Measurements from ENCODE around the gene GREM1. TPM values are rescaled to one million over a fixed set of nuclear protein-coding genes. Genes with fewer than 3 reads are reported as not detected.

Gene GREM1
- total RNA-seq, 1 experiment from 2014 or later = 1.1 TPM

DNA sequence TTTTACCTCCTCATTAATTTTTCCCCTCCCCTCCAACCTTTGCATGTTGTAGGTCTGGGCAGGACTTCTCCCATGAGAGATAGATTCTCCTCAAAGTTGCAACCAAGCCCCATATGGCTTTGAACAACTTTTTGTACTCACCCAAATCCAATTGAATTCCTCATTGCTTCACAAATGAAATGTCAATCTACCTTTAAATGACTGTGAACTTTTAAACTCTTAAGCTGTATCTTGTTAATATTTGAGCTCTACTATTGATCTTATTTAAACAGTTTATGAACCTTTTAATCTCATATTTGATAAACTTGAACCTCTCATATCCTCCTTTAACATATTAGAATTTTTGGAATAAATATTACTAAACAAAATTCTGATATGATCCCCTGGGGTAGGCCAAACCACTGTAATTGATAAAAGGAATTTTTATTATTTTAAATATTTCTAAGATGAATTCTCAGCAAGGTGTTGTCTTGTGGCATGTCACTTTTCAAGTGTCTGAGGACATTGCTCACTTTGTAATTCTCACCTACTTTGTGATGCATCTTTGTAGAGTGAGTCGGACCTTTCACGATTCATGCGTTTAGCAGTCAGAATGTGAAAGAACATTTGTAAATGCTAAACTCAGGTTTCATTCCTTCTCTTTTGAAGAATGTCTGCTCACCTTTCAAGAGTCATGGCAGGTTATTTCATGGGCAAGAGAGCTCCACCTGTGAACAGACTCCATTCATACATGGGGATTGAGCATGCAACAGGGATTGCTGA is 23.4 kb upstream of the GREM1 start:
- Histone ChIP-seq H3K18ac (ENCODE audit: insufficient read length, low read depth, low read length) (no peak overlapping the region), H4K91ac (ENCODE audit: insufficient read length, low read depth, low read length) (no peak overlapping the region), H3K23ac (ENCODE audit: insufficient read length, low read depth, low read length) (no peak overlapping the region), H4K5ac (ENCODE audit: insufficient read length, low read depth, low read length) (no peak overlapping the region), H2BK20ac (ENCODE audit: low read depth, low read length, poor library complexity, severe bottlenecking) (no peak overlapping the region), H3K4ac (ENCODE audit: low read depth, low read length) (no peak overlapping the region), H3K14ac (ENCODE audit: insufficient read depth, low read length) (no peak overlapping the region), H3K9ac (ENCODE audit: extremely low read depth, insufficient read length, low read length) (no peak overlapping the region), H2AFZ (ENCODE audit: low read length) (no peak overlapping the region), H3K79me2 (ENCODE audit: insufficient read depth, low read length) (no peaks in the 10 kb centered on the region), H3T11ph (ENCODE audit: low read length) (no peak overlapping the region), H2BK120ac (ENCODE audit: low read depth, low read length, poor library complexity, severe bottlenecking) (no peak overlapping the region), H3K56ac (ENCODE audit: insufficient read length, low read depth, low read length) (no peak overlapping the region), H2BK12ac (ENCODE audit: insufficient read length, low read depth, low read length) (no peak overlapping the region), H3K27ac (ENCODE audit: insufficient read length, low read depth, low read length) (no peak overlapping the region), H4K8ac (replicated peaks; ENCODE audit: insufficient read length, low read depth, low read length) (no peak overlapping the region), H4K20me1 (ENCODE audit: control insufficient read depth, insufficient read depth, insufficient read length) (no peaks in the 10 kb centered on the region), H3K9me3 (ENCODE audit: control insufficient read depth, low read depth, low read length) (no peaks in the 10 kb centered on the region), H3K79me1 (ENCODE audit: insufficient read depth, low read depth, low read length, poor library complexity, severe bottlenecking) (no peaks in the 10 kb centered on the region), H3K27me3 (ENCODE audit: insufficient read depth, low read length) (no peaks in the 10 kb centered on the region), H2BK15ac (ENCODE audit: low read depth, low read length) (no peak overlapping the region), H3K23me2 (ENCODE audit: insufficient read length, low read depth, low read length, poor library complexity, severe bottlenecking) (no peaks in the 10 kb centered on the region), H2AK5ac (ENCODE audit: insufficient read length, low read length) (no peak overlapping the region), H2BK5ac (ENCODE audit: insufficient read length, low read length) (no peak overlapping the region), H3K4me2 (ENCODE audit: insufficient read depth, insufficient read length, low read length) (no peak overlapping the region), H3K4me1 (ENCODE audit: insufficient read depth, low read length) (peaks cover 3% of the 10 kb centered on the region; the same call in 1 of the 2 replicates)
- TF ChIP-seq, protein P1, sequence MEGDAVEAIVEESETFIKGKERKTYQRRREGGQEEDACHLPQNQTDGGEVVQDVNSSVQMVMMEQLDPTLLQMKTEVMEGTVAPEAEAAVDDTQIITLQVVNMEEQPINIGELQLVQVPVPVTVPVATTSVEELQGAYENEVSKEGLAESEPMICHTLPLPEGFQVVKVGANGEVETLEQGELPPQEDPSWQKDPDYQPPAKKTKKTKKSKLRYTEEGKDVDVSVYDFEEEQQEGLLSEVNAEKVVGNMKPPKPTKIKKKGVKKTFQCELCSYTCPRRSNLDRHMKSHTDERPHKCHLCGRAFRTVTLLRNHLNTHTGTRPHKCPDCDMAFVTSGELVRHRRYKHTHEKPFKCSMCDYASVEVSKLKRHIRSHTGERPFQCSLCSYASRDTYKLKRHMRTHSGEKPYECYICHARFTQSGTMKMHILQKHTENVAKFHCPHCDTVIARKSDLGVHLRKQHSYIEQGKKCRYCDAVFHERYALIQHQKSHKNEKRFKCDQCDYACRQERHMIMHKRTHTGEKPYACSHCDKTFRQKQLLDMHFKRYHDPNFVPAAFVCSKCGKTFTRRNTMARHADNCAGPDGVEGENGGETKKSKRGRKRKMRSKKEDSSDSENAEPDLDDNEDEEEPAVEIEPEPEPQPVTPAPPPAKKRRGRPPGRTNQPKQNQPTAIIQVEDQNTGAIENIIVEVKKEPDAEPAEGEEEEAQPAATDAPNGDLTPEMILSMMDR (conservative IDR thresholded peaks at IDR 0.05) = no peak
- WGBS (ENCODE audit: extremely low coverage, insufficient read length, low lambda C conversion rate) = no CpG with 5 or more reads among the region's 3 CpGs
- H3K4me1 Mint-ChIP-seq = peaks cover 15 to 21% of the 10 kb centered on the region in 2 experiments
- DNase-seq = no peak
- H3K9me3 Mint-ChIP-seq = no peaks in the 10 kb centered on the region; a peak in 1 of 5 replicates
- H3K27me3 Mint-ChIP-seq (ENCODE audit: low read depth) = no peaks in the 10 kb centered on the region; the same call in 1 of the 2 replicates
- no peak overlapping the region; a peak in 1 of 7 replicates for H3K27ac Mint-ChIP-seq
- no peak overlapping the region for H3K4me3 Mint-ChIP-seq
- peaks cover 0 to 6% (median 5%) of the 10 kb centered on the region in 3 experiments; a peak in 2 of 7 replicates for H3K36me3 Mint-ChIP-seq (ENCODE audit: insufficient read depth in 1 of 3, low read depth in 3 of 3)

Measured in H9 (cell line).